MCF 10A (cell line): Measurements from ENCODE around the gene OSGEP. TPM values are rescaled to one million over a fixed set of nuclear protein-coding genes. Genes with fewer than 3 reads are reported as not detected.
A peak's percentile ranks its signal among the peaks of the same experiment; 100 is the strongest.

Experiments used
- BruUV-seq: library from RNA; stranded (reverse); fragments of 400-500 nt; replicated peaks from 2 replicates; lab custom pipeline; 2021; lab: Mats Ljungman, UMichigan
- CTCF ChIA-PET: fragments of 300-600 bp; sonication (Branson Sonifier 250); formaldehyde crosslinking; extraction: SDS; loops from one replicate; lab custom pipeline; 2021; ENCODE audit warnings: antibody characterized with exemption, inconsistent platforms; lab: Yijun Ruan, JAX
- POLR2A ChIA-PET: fragments of 300-600, 350-650 bp; sonication (Branson Sonifier 250); formaldehyde crosslinking; extraction: SDS; loops from one replicate; lab custom pipeline; 2020; ENCODE audit warnings: antibody characterized with exemption, inconsistent platforms; lab: Yijun Ruan, JAX
- DNase-seq: peaks from one replicate; pipeline ENCODE4 v3.0.0-alpha.2; 2018; ENCODE audit not compliant: unreplicated experiment
- H3K27ac Mint-ChIP-seq: one replicate; pipeline ENCODE4 v1.8.0; 2022; ENCODE audit warnings: mild to moderate bottlenecking, low read depth, mixed read lengths; ENCODE audit not compliant: unreplicated experiment
- H3K27me3 Mint-ChIP-seq: one replicate; pipeline ENCODE4 v1.8.0; 2022; ENCODE audit warnings: mixed read lengths; ENCODE audit not compliant: insufficient read depth, unreplicated experiment
- H3K36me3 Mint-ChIP-seq: one replicate; pipeline ENCODE4 v1.8.0; 2022; ENCODE audit warnings: mild to moderate bottlenecking, moderate library complexity, mixed read lengths; ENCODE audit not compliant: insufficient read depth, unreplicated experiment
- H3K4me1 Mint-ChIP-seq: one replicate; pipeline ENCODE4 v1.8.0; 2022; ENCODE audit warnings: mixed read lengths; ENCODE audit not compliant: insufficient read depth, unreplicated experiment
- H3K4me3 Mint-ChIP-seq: one replicate; pipeline ENCODE4 v1.8.0; 2022; ENCODE audit warnings: mild to moderate bottlenecking, moderate library complexity, mixed read lengths; ENCODE audit not compliant: unreplicated experiment
- H3K9me3 Mint-ChIP-seq: one replicate; pipeline ENCODE4 v1.8.0; 2022; ENCODE audit warnings: mixed read lengths; ENCODE audit not compliant: unreplicated experiment
- intact Hi-C: fragments of 100-400 bp; cut with micrococcal nuclease; formaldehyde crosslinking; loops from 2 replicates; pipeline ENCODE4 v1.14.1; 2022
- total RNA-seq: library from RNA; stranded (reverse); gene quantifications from 2 replicates; pipeline ENCODE4 v1.2.3, GENCODE V29; 2022
- TF ChIP-seq, protein P1 (sequence below): fragments of 200-600 bp; IDR thresholded peaks from one replicate; pipeline ENCODE4 v1.8.0; 2022; ENCODE audit warnings: antibody characterized with exemption, mild to moderate bottlenecking; ENCODE audit not compliant: unreplicated experiment

OSGEP gene
- total RNA-seq, 1 experiment from 2014 or later = 34.7 TPM

DNA sequence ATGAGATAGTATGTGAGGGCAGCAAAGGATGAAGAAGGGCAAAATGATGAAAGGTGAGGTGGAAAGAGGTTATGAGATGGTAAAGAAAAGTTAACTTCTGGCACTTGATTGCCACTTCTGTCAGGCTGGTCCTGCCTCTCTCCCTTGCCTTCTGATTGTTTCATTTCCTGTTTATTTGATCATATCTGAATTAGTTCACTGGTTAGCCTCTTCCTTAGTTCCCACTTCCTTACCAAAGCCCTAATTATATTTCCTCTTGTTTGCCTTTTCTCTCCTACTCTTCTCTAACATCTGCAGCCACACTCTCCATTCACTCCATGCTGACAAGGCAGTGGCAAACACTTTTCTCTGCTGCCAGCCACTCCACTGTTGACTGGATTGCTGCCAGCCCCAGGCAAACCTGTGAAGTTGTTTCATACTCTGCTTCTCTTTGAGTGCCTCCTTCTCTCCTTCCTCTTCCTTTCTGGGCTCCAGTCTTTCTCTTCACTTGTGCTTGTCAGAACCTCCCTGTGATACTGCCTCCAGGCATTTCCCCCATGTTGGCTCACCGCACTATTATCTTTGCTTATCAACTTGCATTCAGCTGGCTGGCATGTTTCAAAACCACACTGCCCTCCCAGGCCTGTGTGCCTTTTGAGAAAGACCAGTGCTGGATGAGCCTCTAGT, 22.7 kb upstream of the OSGEP start:
- Mint-ChIP-seq H3K9me3 (no peaks in the 10 kb centered on the region), H3K27ac (no peak overlapping the region), H3K27me3 (no peaks in the 10 kb centered on the region), H3K4me1 (peaks cover 10% of the 10 kb centered on the region), H3K36me3 (peaks cover 62% of the 10 kb centered on the region), H3K4me3 (no peak overlapping the region)
- ChIA-PET CTCF (interaction anchor here (0.6 kb wide), 2 partner anchors 9 to 72 kb away, joined by 3 read pairs; no protein-coding TSS in a partner anchor), POLR2A (interaction anchor here (1.3 kb wide), 1 partner anchor 22 kb away, joined by 3 read pairs; the partner anchor contains the start of gene APEX1)
- BruUV-seq = no TSS peak
- intact Hi-C loops = no loop called here
- DNase-seq = no peak
- TF ChIP-seq, protein P1, sequence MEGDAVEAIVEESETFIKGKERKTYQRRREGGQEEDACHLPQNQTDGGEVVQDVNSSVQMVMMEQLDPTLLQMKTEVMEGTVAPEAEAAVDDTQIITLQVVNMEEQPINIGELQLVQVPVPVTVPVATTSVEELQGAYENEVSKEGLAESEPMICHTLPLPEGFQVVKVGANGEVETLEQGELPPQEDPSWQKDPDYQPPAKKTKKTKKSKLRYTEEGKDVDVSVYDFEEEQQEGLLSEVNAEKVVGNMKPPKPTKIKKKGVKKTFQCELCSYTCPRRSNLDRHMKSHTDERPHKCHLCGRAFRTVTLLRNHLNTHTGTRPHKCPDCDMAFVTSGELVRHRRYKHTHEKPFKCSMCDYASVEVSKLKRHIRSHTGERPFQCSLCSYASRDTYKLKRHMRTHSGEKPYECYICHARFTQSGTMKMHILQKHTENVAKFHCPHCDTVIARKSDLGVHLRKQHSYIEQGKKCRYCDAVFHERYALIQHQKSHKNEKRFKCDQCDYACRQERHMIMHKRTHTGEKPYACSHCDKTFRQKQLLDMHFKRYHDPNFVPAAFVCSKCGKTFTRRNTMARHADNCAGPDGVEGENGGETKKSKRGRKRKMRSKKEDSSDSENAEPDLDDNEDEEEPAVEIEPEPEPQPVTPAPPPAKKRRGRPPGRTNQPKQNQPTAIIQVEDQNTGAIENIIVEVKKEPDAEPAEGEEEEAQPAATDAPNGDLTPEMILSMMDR = no peak

DNA sequence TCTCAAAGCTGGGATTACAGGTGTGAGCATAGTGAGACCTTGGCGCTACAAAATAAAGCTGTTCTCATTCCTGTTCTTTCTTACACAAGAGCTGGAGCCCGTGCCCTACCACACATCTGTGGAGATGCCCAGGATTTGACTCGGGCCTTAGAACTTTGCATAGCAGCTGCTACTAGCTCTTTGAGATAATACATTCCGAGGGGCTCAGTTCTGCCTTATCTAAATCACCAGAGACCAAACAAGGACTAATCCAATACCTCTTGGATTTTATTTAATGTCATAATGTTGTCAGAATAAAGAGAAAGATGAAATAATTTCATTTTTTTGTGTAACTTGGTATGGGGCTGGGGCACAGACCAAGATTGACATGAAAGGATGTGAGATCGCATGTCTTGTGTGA, 22.2 kb upstream of the OSGEP start:
- ChIA-PET CTCF (interaction anchor here (0.6 kb wide), 2 partner anchors 10 to 13 kb away, joined by 3 read pairs; no protein-coding TSS in a partner anchor), POLR2A (no interaction called here)
- Mint-ChIP-seq H3K27me3 (no peaks in the 10 kb centered on the region), H3K9me3 (no peaks in the 10 kb centered on the region), H3K4me3 (no peak overlapping the region), H3K36me3 (peaks cover 62% of the 10 kb centered on the region), H3K4me1 (peaks cover 16% of the 10 kb centered on the region), H3K27ac (no peak overlapping the region)
- no TSS peak for BruUV-seq
- intact Hi-C loops = no loop called here
- no peak for DNase-seq
- TF ChIP-seq, protein P1 = no peak

DNA sequence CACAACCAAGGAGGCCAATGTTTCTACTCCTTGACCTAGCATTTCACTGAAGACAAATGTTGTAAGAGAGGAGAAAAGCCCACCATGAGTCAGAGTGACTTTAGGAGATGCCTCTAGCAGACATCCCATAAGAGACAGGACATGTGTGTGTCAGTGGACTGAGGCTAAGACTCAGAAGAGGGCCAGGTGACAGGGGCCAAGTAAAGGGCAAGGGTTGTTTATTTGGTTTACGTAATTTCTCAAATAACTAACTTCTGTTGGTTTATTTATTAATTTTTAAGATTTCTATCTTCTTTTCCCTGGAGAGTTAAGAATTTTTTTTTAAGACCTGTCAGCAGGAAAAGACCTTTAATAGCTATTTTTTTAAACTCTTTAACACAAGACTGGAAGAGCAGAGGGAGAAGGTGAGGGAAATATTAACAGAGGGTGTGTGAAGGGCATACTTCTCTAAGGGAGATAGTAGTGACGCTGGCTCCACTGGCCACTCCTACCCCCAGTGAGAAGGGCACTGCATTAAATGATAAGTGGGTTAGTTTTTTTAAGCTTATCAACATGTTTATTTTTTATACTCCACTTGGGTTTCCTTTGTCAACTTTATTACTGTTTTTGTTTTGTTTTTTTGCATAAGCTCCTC, 18.0 kb upstream of the OSGEP start:
- H3K4me1 Mint-ChIP-seq = peaks cover 33% of the 10 kb centered on the region
- intact Hi-C loops = no loop called here
- no peak overlapping the region for H3K4me3 Mint-ChIP-seq
- peaks cover 64% of the 10 kb centered on the region for H3K36me3 Mint-ChIP-seq
- no peak for DNase-seq
- no peaks in the 10 kb centered on the region for H3K27me3 Mint-ChIP-seq
- peak overlapping the region; percentile 88 for H3K27ac Mint-ChIP-seq
- TF ChIP-seq, protein P1 = no peak
- H3K9me3 Mint-ChIP-seq = no peaks in the 10 kb centered on the region
- no TSS peak for BruUV-seq
- CTCF ChIA-PET = interaction anchor here (0.7 to 1.4 kb wide), 7 partner anchors 12 to 208 kb away, joined by 3 to 5 read pairs (median 3); partner anchors contain the start of gene PIP4P1
- POLR2A ChIA-PET = interaction anchor here (0.9 to 6.3 kb wide), 3 partner anchors 11 to 17 kb away, joined by 3 to 81 read pairs (median 30); partner anchors contain the start of genes APEX1, OSGEP and PIP4P1

DNA sequence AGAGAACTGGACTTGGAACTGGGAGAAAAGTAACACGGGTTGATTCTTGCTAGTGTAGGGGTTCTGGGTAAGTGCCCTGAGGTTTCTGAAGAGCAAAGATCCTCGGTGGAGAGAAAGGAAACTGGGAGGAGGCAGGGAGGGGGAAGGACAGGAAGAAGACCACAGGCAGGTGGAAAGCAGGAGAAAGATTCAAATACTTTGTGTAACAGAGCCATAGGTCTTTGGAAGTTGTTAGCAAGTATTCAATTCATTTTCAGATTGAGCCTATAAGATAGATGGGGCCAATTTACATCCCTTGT, 15.9 kb upstream of the OSGEP start:
- Mint-ChIP-seq H3K27me3 (no peaks in the 10 kb centered on the region), H3K9me3 (no peaks in the 10 kb centered on the region), H3K4me1 (peaks cover 33% of the 10 kb centered on the region), H3K36me3 (peaks cover 43% of the 10 kb centered on the region), H3K27ac (peak overlapping the region; percentile 95), H3K4me3 (peak overlapping the region; percentile 93)
- TF ChIP-seq, protein P1 = no peak
- intact Hi-C loops = loop anchor here (1.0 kb wide), 2 partner anchors 57 to 136 kb away; partner anchors contain the start of gene TEP1
- ChIA-PET CTCF (interaction anchor here (0.6 to 1.8 kb wide), 7 partner anchors 9 to 522 kb away, joined by 3 to 9 read pairs (median 3); partner anchors contain the start of gene PIP4P1), POLR2A (interaction anchor here (0.7 to 6.3 kb wide), 18 partner anchors 9 to 633 kb away, joined by 3 to 81 read pairs (median 8); partner anchors contain the start of genes APEX1, OSGEP, PIP4P1 and RNASE4)
- BruUV-seq = no TSS peak
- DNase-seq = no peak
